Measurements from ENCODE around the gene LITAF.
"Not testable (repeated sequence)": the region's sequence is repeated elsewhere in the genome, so short reads cannot be mapped to it uniquely, and the experiment has no call there.

The LITAF gene

GRCh38 chr16:11610121-11610505, 23.4 kb upstream of the LITAF start:
- no peak overlapping the region for H3K9ac ChIP-seq (ENCODE audit: low read length in 2 of 2)
- peaks cover 10% of the 10 kb centered on the region for H3K4me1 ChIP-seq (ENCODE audit: control insufficient read depth, insufficient read depth, low read length)
- no peak overlapping the region for H3K27ac ChIP-seq (ENCODE audit: low read length)

GRCh38 chr16:11609474-11610120, 22.9 kb upstream of the LITAF start:
- Histone ChIP-seq H3K27me3 (ENCODE audit: control insufficient read depth in 1 of 2, insufficient read depth in 2 of 2, low read length in 2 of 2) (peaks cover 0 to 2% of the 10 kb centered on the region in 2 donors), H3K4me3 (ENCODE audit: low read length in 2 of 2) (no peak overlapping the region), H3K9ac (ENCODE audit: low read length in 2 of 2) (no peak overlapping the region), H3K4me1 (ENCODE audit: control insufficient read depth, insufficient read depth, low read length) (peaks cover 12% of the 10 kb centered on the region), H3K36me3 (ENCODE audit: control insufficient read depth in 2 of 2, insufficient read depth in 2 of 2, low read length in 2 of 2) (no peaks in the 10 kb centered on the region), H3K27ac (ENCODE audit: low read length) (no peak overlapping the region), H3K9me3 (ENCODE audit: control insufficient read depth in 2 of 2, low read length in 2 of 2) (no peaks in the 10 kb centered on the region)

More at GRCh38 chr16:11610121-11610505, 23.4 kb upstream of the LITAF start:
- no peaks in the 10 kb centered on the region for H3K9me3 ChIP-seq (ENCODE audit: control insufficient read depth in 2 of 2, low read length in 2 of 2)
- peaks cover 0 to 2% of the 10 kb centered on the region in 2 donors for H3K27me3 ChIP-seq (ENCODE audit: control insufficient read depth in 1 of 2, insufficient read depth in 2 of 2, low read length in 2 of 2)
- no peak overlapping the region for H3K4me3 ChIP-seq (ENCODE audit: low read length in 2 of 2)
- H3K36me3 ChIP-seq (ENCODE audit: control insufficient read depth in 2 of 2, insufficient read depth in 2 of 2, low read length in 2 of 2): no peaks in the 10 kb centered on the region

DNA sequence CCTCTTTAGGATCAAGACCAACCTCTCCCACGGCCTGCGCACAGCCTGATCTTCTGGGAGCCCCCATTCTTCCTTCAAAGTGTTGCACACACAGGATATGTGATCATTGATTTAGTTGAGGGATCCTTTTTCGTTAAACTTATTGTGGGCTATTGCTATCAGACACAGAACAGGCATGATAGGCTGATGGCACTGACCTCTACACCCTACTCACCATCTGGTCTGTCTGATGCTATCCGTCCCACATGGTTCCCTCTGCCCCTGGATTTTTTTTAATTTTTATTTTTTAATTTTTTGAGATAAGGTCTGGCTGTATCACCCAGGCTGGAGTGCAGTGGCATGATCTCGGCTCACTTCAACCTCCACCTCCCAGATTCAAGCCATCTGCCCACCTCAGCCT, 19.2 kb upstream of the LITAF start:
- Histone ChIP-seq H3K9ac (ENCODE audit: low read length in 2 of 2) (no peak overlapping the region), H3K4me1 (ENCODE audit: control insufficient read depth, insufficient read depth, low read length) (peaks cover 5% of the 10 kb centered on the region), H3K27ac (ENCODE audit: low read length) (no peak overlapping the region), H3K36me3 (ENCODE audit: control insufficient read depth in 2 of 2, insufficient read depth in 2 of 2, low read length in 2 of 2) (no peaks in the 10 kb centered on the region), H3K9me3 (ENCODE audit: control insufficient read depth in 2 of 2, low read length in 2 of 2) (no peaks in the 10 kb centered on the region), H3K27me3 (ENCODE audit: control insufficient read depth in 1 of 2, insufficient read depth in 2 of 2, low read length in 2 of 2) (peaks cover 0 to 5% of the 10 kb centered on the region in 2 donors), H3K4me3 (ENCODE audit: low read length in 2 of 2) (no peak overlapping the region)

DNA sequence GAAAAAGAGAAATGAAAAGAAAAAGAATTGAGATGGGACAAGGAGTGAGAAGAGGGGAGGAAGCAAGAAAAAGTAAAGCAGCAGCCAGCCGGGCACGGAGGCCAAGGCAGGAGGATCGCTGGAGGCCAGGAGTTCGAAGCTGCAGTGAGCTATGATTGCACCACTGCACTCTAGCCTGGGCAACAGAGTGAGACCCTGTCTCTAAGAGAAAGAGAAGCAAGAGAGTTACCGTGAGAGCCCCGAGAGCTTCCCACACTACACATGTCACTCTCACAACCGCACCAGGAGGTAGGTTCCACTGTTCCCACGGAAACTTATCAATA, 18.8 kb upstream of the LITAF start:
- Histone ChIP-seq H3K4me3 (ENCODE audit: low read length in 2 of 2) (no peak overlapping the region), H3K27me3 (ENCODE audit: control insufficient read depth in 1 of 2, insufficient read depth in 2 of 2, low read length in 2 of 2) (peaks cover 0 to 4% of the 10 kb centered on the region in 2 donors), H3K27ac (ENCODE audit: low read length) (peak overlapping the region; percentile 67), H3K9me3 (ENCODE audit: control insufficient read depth in 2 of 2, low read length in 2 of 2) (no peaks in the 10 kb centered on the region), H3K36me3 (ENCODE audit: control insufficient read depth in 2 of 2, insufficient read depth in 2 of 2, low read length in 2 of 2) (no peaks in the 10 kb centered on the region), H3K4me1 (ENCODE audit: control insufficient read depth, insufficient read depth, low read length) (peaks cover 5% of the 10 kb centered on the region), H3K9ac (ENCODE audit: low read length in 2 of 2) (peak overlapping the region in 1 of 2 donors; percentile 25)

DNA sequence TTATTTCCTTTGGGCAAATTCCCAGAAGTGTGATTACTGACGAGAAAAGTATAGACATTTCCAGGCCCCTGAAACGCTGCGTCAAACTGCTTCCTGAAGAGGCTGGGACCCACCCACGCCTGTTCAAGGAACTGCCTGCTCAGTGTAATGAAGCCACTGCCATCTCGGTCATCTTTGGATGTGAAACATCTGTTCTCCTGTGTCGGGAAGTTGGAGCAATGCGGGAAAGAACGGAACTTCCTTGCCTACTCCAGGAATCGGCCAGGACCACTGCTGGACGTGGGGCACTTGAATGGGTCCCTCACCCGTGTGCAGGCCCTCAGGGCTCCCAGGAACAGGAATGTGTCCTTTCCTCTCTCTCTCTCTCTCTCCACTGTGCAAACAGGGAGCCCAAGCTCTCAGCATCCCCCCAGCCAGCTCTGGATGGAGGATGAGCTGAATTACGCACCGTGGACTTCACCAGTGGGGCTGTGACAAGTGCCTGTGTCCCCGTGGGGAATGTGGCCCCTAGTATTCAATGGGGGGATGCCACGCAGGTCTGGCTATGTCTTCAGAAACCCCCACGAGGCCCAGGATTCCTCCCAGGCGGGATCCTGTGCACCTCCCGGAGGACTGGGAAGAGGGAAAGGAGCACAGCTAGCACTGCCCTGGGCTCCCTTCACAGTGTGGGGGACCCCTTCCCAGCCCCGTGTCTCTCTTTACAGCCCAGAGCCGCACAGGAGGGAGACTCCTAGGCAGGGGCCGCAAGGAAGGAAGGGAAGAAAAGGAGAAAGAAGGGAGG, 18.3 kb upstream of the LITAF start:
- Histone ChIP-seq H3K4me1 (ENCODE audit: control insufficient read depth, insufficient read depth, low read length) (peaks cover 5% of the 10 kb centered on the region), H3K27ac (ENCODE audit: low read length) (peak overlapping the region; percentile 67), H3K9me3 (ENCODE audit: control insufficient read depth in 2 of 2, low read length in 2 of 2) (no peaks in the 10 kb centered on the region), H3K36me3 (ENCODE audit: control insufficient read depth in 2 of 2, insufficient read depth in 2 of 2, low read length in 2 of 2) (no peaks in the 10 kb centered on the region), H3K9ac (ENCODE audit: low read length in 2 of 2) (peak overlapping the region in 1 of 2 donors; percentile 25), H3K27me3 (ENCODE audit: control insufficient read depth in 1 of 2, insufficient read depth in 2 of 2, low read length in 2 of 2) (peaks cover 0 to 3% of the 10 kb centered on the region in 2 donors), H3K4me3 (ENCODE audit: low read length in 2 of 2) (no peak overlapping the region)

- not testable (repeated sequence) for H3K4me3 ChIP-seq (ENCODE audit: low read length in 2 of 2); H3K9me3 ChIP-seq (ENCODE audit: control insufficient read depth in 2 of 2, low read length in 2 of 2); H3K36me3 ChIP-seq (ENCODE audit: control insufficient read depth in 2 of 2, insufficient read depth in 2 of 2, low read length in 2 of 2); H3K4me1 ChIP-seq (ENCODE audit: control insufficient read depth, insufficient read depth, low read length); H3K9ac ChIP-seq (ENCODE audit: low read length in 2 of 2); H3K27me3 ChIP-seq (ENCODE audit: control insufficient read depth in 1 of 2, insufficient read depth in 2 of 2, low read length in 2 of 2)
- H3K27ac ChIP-seq (ENCODE audit: low read length): peak overlapping the region; percentile 31
These were observed 17.6 kb upstream of the LITAF start for GRCh38 chr16:11604296-11604695.

DNA sequence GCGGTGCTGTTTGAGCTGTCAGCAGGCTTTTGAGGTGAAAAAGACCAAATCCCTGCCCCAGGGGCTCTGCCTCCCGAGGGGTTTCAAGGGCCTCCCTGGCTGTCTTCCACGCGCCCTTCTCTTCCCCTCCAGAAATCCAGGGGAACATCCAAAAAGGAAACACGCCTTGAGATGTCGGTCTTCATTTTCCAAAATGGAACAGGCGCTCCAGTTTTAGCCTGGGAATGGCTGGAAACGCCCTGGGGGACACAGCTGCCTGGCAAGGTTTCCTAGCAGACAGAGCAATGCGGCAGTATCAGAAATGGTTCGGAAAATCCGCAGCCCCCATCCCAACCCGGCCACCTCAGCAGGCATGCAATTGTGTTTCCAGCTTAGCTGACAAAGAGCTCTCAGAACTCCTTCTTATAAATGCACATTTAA, 16.6 kb upstream of the LITAF start:
- no peak overlapping the region for H3K27ac ChIP-seq (ENCODE audit: low read length)
- H3K9ac ChIP-seq (ENCODE audit: low read length in 2 of 2): no peak overlapping the region
- H3K4me3 ChIP-seq (ENCODE audit: low read length in 2 of 2): no peak overlapping the region
- no peaks in the 10 kb centered on the region for H3K9me3 ChIP-seq (ENCODE audit: control insufficient read depth in 2 of 2, low read length in 2 of 2)
- peaks cover 5% of the 10 kb centered on the region for H3K4me1 ChIP-seq (ENCODE audit: control insufficient read depth, insufficient read depth, low read length)
- H3K36me3 ChIP-seq (ENCODE audit: control insufficient read depth in 2 of 2, insufficient read depth in 2 of 2, low read length in 2 of 2): no peaks in the 10 kb centered on the region
- H3K27me3 ChIP-seq (ENCODE audit: control insufficient read depth in 1 of 2, insufficient read depth in 2 of 2, low read length in 2 of 2): peaks cover 0 to 3% of the 10 kb centered on the region in 2 donors

DNA sequence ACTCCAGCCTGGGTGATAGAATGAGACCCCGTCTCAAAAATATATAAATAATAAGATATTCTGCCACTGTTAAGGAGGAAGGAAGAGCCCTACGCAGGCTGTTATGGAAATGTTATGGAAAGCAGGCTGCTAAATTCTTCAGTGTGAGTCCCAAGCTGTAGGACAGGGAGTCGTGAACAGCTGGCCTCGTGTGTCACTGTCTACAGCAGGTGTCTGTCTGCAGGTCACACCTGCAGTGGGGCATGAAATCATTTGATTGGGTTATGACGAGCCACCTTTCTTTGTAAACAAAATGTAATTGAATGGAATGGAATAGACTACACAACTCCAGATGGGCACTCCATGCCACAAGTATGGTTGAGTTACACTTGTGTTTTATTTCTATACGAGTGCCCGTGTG, 15.6 kb upstream of the LITAF start:
- Histone ChIP-seq H3K36me3 (ENCODE audit: control insufficient read depth in 2 of 2, insufficient read depth in 2 of 2, low read length in 2 of 2) (no peaks in the 10 kb centered on the region), H3K4me1 (ENCODE audit: control insufficient read depth, insufficient read depth, low read length) (peaks cover 7% of the 10 kb centered on the region), H3K9me3 (ENCODE audit: control insufficient read depth in 2 of 2, low read length in 2 of 2) (no peaks in the 10 kb centered on the region), H3K27me3 (ENCODE audit: control insufficient read depth in 1 of 2, insufficient read depth in 2 of 2, low read length in 2 of 2) (peaks cover 0 to 3% of the 10 kb centered on the region in 2 donors), H3K27ac (ENCODE audit: low read length) (no peak overlapping the region), H3K9ac (ENCODE audit: low read length in 2 of 2) (no peak overlapping the region), H3K4me3 (ENCODE audit: low read length in 2 of 2) (no peak overlapping the region)

- Histone ChIP-seq H3K9me3 (ENCODE audit: control insufficient read depth in 2 of 2, low read length in 2 of 2) (no peaks in the 10 kb centered on the region), H3K4me3 (ENCODE audit: low read length in 2 of 2) (no peak overlapping the region), H3K36me3 (ENCODE audit: control insufficient read depth in 2 of 2, insufficient read depth in 2 of 2, low read length in 2 of 2) (no peaks in the 10 kb centered on the region), H3K9ac (ENCODE audit: low read length in 2 of 2) (no peak overlapping the region), H3K27ac (ENCODE audit: low read length) (no peak overlapping the region), H3K4me1 (ENCODE audit: control insufficient read depth, insufficient read depth, low read length) (peaks cover 10% of the 10 kb centered on the region), H3K27me3 (ENCODE audit: control insufficient read depth in 1 of 2, insufficient read depth in 2 of 2, low read length in 2 of 2) (peaks cover 0 to 3% of the 10 kb centered on the region in 2 donors)
These were observed 15.2 kb upstream of the LITAF start for GRCh38 chr16:11601911-11602310.

DNA sequence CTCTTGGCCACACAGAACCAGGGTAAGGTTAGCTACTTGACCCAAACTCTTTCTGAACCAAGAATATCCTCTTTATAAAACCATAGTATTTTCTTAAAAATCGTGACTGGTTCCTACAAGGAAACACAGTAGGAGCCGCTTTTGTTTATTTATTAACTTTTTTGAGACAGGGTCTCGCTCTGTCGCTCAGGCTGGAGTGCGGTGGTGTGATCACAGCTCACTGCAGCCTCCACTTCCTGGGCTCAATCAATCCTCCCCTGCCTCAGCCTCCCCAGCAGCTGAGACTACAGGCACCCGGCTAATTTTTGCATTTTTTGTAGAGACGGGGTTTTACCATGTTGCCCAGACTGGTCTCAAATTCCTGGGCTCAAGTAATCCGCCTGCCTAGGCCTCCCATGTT, 14.7 kb upstream of the LITAF start:
- Histone ChIP-seq H3K9ac (ENCODE audit: low read length in 2 of 2) (no peak overlapping the region), H3K27me3 (ENCODE audit: control insufficient read depth in 1 of 2, insufficient read depth in 2 of 2, low read length in 2 of 2) (peaks cover 0 to 3% of the 10 kb centered on the region in 2 donors), H3K4me3 (ENCODE audit: low read length in 2 of 2) (no peak overlapping the region), H3K36me3 (ENCODE audit: control insufficient read depth in 2 of 2, insufficient read depth in 2 of 2, low read length in 2 of 2) (no peaks in the 10 kb centered on the region), H3K9me3 (ENCODE audit: control insufficient read depth in 2 of 2, low read length in 2 of 2) (no peaks in the 10 kb centered on the region), H3K27ac (ENCODE audit: low read length) (no peak overlapping the region), H3K4me1 (ENCODE audit: control insufficient read depth, insufficient read depth, low read length) (peaks cover 10% of the 10 kb centered on the region)

- H3K4me1 ChIP-seq (ENCODE audit: control insufficient read depth, insufficient read depth, low read length): peaks cover 10% of the 10 kb centered on the region
- H3K9me3 ChIP-seq (ENCODE audit: control insufficient read depth in 2 of 2, low read length in 2 of 2): no peaks in the 10 kb centered on the region
- H3K4me3 ChIP-seq (ENCODE audit: low read length in 2 of 2): no peak overlapping the region
- H3K9ac ChIP-seq (ENCODE audit: low read length in 2 of 2): no peak overlapping the region
- no peak overlapping the region for H3K27ac ChIP-seq (ENCODE audit: low read length)
- peaks cover 0 to 3% of the 10 kb centered on the region in 2 donors for H3K27me3 ChIP-seq (ENCODE audit: control insufficient read depth in 1 of 2, insufficient read depth in 2 of 2, low read length in 2 of 2)
- no peaks in the 10 kb centered on the region for H3K36me3 ChIP-seq (ENCODE audit: control insufficient read depth in 2 of 2, insufficient read depth in 2 of 2, low read length in 2 of 2)
These were observed 12.9 kb upstream of the LITAF start for GRCh38 chr16:11599579-11599978.

Data from stomach smooth muscle (tissue), 2 donors.